ENCODE data around the gene CCDC51. TPM values are rescaled to one million over a fixed set of nuclear protein-coding genes. Genes with fewer than 3 reads are reported as not detected.

Gene CCDC51
- total and polyA plus RNA-seq, 9 of the 15 experiments (the other 6 are each of a cell fraction or from before 2014, with no cell fraction given): 6.5 to 18.6 (median 15.7) TPM

GRCh38 chr3:48428088-48428571, 11.8 kb downstream of the CCDC51 start (continued):
- TF ChIP-seq TRIM28 (IDR thresholded peaks at IDR 0.05) (no peak), TAF15 (IDR thresholded peaks at IDR 0.05; ENCODE audit: low read depth, low read length) (no peak), SMAD4 (CRISPR knock-in tag; conservative IDR thresholded peaks at IDR 0.05) (no peak), MYNN (IDR thresholded peaks at IDR 0.05) (no peak), MYNN (CRISPR knock-in tag; IDR thresholded peaks at IDR 0.05) (no peak)

- Histone ChIP-seq H3K9ac (ENCODE audit: insufficient read depth in 1 of 2, low read depth in 2 of 2, low read length in 2 of 2) (no peak overlapping the region), H4K20me1 (replicated peaks; ENCODE audit: control insufficient read depth, insufficient read depth, low read length) (no peaks in the 10 kb centered on the region)
- intact Hi-C loops (cut with micrococcal nuclease): no loop called here
- TF ChIP-seq PHB2 (IDR thresholded peaks at IDR 0.05; ENCODE audit: low read depth): no peak
- TF ChIP-seq ZNF695 (CRISPR knock-in tag; IDR thresholded peaks at IDR 0.05): no peak
- no peak for TF ChIP-seq ARID1B (IDR thresholded peaks at IDR 0.05)
- TF ChIP-seq BMI1 (IDR thresholded peaks at IDR 0.05; ENCODE audit: low read length): no peak
- no peak for TF ChIP-seq TRIM24 (IDR thresholded peaks at IDR 0.05)
- TF ChIP-seq LARP7 (IDR thresholded peaks at IDR 0.05): no peak
- no peak for TF ChIP-seq SMARCE1 (IDR thresholded peaks at IDR 0.05)
- TF ChIP-seq NFIC (IDR thresholded peaks at IDR 0.05): no peak
- TF ChIP-seq RBM25 (IDR thresholded peaks at IDR 0.05; ENCODE audit: low read depth, low read length, severe bottlenecking): no peak
- no peak for TF ChIP-seq SREBF1 (IDR thresholded peaks at IDR 0.05; ENCODE audit: borderline replicate concordance, low read depth, low read length)
- TF ChIP-seq BCOR (IDR thresholded peaks at IDR 0.05): no peak
- no peak for TF ChIP-seq PRDM10 (IDR thresholded peaks at IDR 0.05; ENCODE audit: partially characterized antibody)
- TF ChIP-seq, protein P1, sequence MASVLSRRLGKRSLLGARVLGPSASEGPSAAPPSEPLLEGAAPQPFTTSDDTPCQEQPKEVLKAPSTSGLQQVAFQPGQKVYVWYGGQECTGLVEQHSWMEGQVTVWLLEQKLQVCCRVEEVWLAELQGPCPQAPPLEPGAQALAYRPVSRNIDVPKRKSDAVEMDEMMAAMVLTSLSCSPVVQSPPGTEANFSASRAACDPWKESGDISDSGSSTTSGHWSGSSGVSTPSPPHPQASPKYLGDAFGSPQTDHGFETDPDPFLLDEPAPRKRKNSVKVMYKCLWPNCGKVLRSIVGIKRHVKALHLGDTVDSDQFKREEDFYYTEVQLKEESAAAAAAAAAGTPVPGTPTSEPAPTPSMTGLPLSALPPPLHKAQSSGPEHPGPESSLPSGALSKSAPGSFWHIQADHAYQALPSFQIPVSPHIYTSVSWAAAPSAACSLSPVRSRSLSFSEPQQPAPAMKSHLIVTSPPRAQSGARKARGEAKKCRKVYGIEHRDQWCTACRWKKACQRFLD (CRISPR knock-in tag; IDR thresholded peaks at IDR 0.05): no peak
- no peak for TF ChIP-seq FUS (optimal IDR thresholded peaks at IDR 0.05; ENCODE audit: low read depth, low read length)
- no peak for TF ChIP-seq KAT7 (CRISPR knock-in tag; IDR thresholded peaks at IDR 0.05; ENCODE audit: borderline replicate concordance)
- TF ChIP-seq RBM39 (optimal IDR thresholded peaks at IDR 0.05; ENCODE audit: low read depth, low read length): no peak
Measured at GRCh38 chr3:48427630-48427962, 12.3 kb downstream of the CCDC51 start.

More at GRCh38 chr3:48427630-48427962, 12.3 kb downstream of the CCDC51 start:
- Histone ChIP-seq H3K9me3 (replicated peaks; ENCODE audit: control insufficient read depth, insufficient read depth, low read depth, low read length) (no peaks in the 10 kb centered on the region), H3K4me2 (ENCODE audit: insufficient read depth, low read length) (no peak overlapping the region), H2AFZ (ENCODE audit: low read depth, low read length) (no peak overlapping the region), H3K4me1 (replicated peaks in 1 of 2; ENCODE audit: control insufficient read depth in 2 of 2, insufficient read depth in 2 of 2, low read length in 2 of 2) (peaks cover 3 to 47% of the 10 kb centered on the region in 2 experiments; a peak in 4 of 5 replicates), H3K9me1 (ENCODE audit: control insufficient read depth, insufficient read depth, low read length) (no peaks in the 10 kb centered on the region), H3K79me2 (ENCODE audit: control insufficient read depth, insufficient read depth, low read length) (no peaks in the 10 kb centered on the region; the same call in 2 of the 3 replicates), H3K27me3 (ENCODE audit: control insufficient read depth in 2 of 2, insufficient read depth in 2 of 2, low read length in 2 of 2) (no peaks in the 10 kb centered on the region), H3K4me3 (no peak overlapping the region), H3K27ac (ENCODE audit: extremely low read depth, low read depth, low read length) (no peak overlapping the region), H3K36me3 (ENCODE audit: control insufficient read depth, insufficient read depth, low read length) (peaks cover 10% of the 10 kb centered on the region; the same call in 2 of the 3 replicates)
- TSS peak; percentile 33 for BruUV-seq (replicated peaks)
- ATAC-seq (no peak), DNase-seq (ENCODE audit: extremely low read depth in 1 of 4, low spot score in 3 of 4) (no peak), FAIRE-seq (no peak)
- in situ Hi-C loops (cut with MboI): no loop called here
- ChIA-PET CTCF (ENCODE audit: low intra/inter-chr PET ratio) (no interaction called here), POLR2A (no interaction called here)
- 84% methylated on average over 7 of the region's 9 CpGs for WGBS (ENCODE audit: insufficient coverage, low coverage, missing lambda C conversion rate)

Measured in K562 (cell line).